Measurements from ENCODE around the gene ZBTB20.

The ZBTB20 gene

DNA sequence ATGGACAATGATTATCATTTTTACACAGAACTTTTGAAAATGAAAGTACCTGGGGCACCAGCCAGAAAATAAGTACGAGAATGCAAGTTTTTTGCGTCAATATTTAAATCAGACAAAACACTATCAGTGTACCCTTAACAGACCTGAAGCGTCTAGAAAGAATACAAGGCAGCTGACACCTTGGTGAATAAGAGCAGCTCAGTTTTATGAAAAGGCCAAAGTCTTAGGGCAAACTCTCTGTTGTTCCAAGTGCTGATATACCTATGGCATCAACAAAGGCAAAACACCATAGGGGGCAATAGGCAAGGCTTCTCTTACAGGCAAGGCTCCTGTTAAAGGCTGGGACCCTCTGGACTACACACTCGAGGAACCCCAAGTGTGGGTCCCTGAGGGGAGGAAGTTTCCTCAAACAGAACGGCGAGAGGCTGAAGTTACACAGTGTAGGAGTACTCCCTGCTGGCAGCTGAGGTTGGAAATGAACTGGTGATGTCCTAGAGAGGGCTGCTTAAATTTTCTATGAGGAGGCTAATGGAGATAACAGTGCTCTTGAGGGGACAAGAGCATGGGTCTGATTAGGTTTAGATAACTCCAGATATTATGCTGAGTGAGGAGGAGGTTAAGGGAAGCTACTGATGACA is 562.2 kb downstream of the ZBTB20 start:
- Histone ChIP-seq H2AFZ (ENCODE audit: low read depth, low read length, severe bottlenecking) (no peak overlapping the region), H3K9ac (ENCODE audit: low read length) (no peak overlapping the region), H3K9me3 (ENCODE audit: insufficient read depth, low read length) (no peaks in the 10 kb centered on the region), H3K4me2 (ENCODE audit: low read depth, low read length, poor library complexity, severe bottlenecking) (no peak overlapping the region), H3K36me3 (ENCODE audit: low read length) (no peaks in the 10 kb centered on the region), H3K79me2 (ENCODE audit: insufficient read depth, low read length) (no peaks in the 10 kb centered on the region), H3F3A (ENCODE audit: insufficient read depth) (no peaks in the 10 kb centered on the region), H3K27ac (ENCODE audit: low read depth, low read length) (no peak overlapping the region), H4K20me1 (ENCODE audit: low read depth, low read length) (no peaks in the 10 kb centered on the region), H3K27me3 (ENCODE audit: low read length) (no peaks in the 10 kb centered on the region), H3K9me2 (replicated peaks; ENCODE audit: insufficient read depth, low read length) (no peaks in the 10 kb centered on the region), H3K4me3 (ENCODE audit: insufficient read depth, low read length, poor library complexity, severe bottlenecking) (no peak overlapping the region)
- no peak for TF ChIP-seq EZH2phosphoT487 (conservative IDR thresholded peaks at IDR 0.05; ENCODE audit: low read length)
- TF ChIP-seq, protein P1, sequence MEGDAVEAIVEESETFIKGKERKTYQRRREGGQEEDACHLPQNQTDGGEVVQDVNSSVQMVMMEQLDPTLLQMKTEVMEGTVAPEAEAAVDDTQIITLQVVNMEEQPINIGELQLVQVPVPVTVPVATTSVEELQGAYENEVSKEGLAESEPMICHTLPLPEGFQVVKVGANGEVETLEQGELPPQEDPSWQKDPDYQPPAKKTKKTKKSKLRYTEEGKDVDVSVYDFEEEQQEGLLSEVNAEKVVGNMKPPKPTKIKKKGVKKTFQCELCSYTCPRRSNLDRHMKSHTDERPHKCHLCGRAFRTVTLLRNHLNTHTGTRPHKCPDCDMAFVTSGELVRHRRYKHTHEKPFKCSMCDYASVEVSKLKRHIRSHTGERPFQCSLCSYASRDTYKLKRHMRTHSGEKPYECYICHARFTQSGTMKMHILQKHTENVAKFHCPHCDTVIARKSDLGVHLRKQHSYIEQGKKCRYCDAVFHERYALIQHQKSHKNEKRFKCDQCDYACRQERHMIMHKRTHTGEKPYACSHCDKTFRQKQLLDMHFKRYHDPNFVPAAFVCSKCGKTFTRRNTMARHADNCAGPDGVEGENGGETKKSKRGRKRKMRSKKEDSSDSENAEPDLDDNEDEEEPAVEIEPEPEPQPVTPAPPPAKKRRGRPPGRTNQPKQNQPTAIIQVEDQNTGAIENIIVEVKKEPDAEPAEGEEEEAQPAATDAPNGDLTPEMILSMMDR (IDR thresholded peaks at IDR 0.05; ENCODE audit: insufficient read depth, low read length, poor library complexity, severe bottlenecking) = no peak

DNA sequence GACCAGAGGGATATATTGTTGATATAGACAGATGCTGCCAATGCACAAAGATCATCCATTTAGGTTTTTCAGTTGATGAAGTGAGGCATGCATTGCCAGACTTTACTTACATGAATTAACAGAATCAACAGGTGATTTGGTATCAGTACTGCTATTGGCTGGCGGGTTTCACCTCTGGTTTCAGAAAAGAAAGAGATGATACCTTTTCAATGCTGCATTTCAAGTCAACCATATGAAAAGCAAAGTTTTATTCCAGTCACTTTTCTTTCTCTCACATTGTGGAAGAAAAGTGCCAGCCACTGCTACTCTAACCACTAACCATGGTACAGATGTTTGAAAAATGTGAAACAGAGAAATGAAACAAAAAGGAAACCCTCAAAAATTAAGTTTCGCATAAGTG is 564.2 kb downstream of the ZBTB20 start:
- H3K36me3 ChIP-seq (ENCODE audit: low read length) = no peaks in the 10 kb centered on the region; the same call in 1 of the 2 replicates
- H3K9ac ChIP-seq (ENCODE audit: low read length) = no peak overlapping the region
- no peak overlapping the region for H3K4me2 ChIP-seq (ENCODE audit: low read depth, low read length, poor library complexity, severe bottlenecking)
- no peak overlapping the region for H3K27ac ChIP-seq (ENCODE audit: low read depth, low read length)
- no peak overlapping the region for H2AFZ ChIP-seq (ENCODE audit: low read depth, low read length, severe bottlenecking)
- no peaks in the 10 kb centered on the region for H3K79me2 ChIP-seq (ENCODE audit: insufficient read depth, low read length)
- H3K9me3 ChIP-seq (ENCODE audit: insufficient read depth, low read length) = no peaks in the 10 kb centered on the region
- H3K27me3 ChIP-seq (ENCODE audit: low read length) = no peaks in the 10 kb centered on the region
- no peaks in the 10 kb centered on the region for H3K9me2 ChIP-seq (replicated peaks; ENCODE audit: insufficient read depth, low read length)
- no peak for TF ChIP-seq EZH2phosphoT487 (conservative IDR thresholded peaks at IDR 0.05; ENCODE audit: low read length)
- TF ChIP-seq, protein P1 (IDR thresholded peaks at IDR 0.05; ENCODE audit: insufficient read depth, low read length, poor library complexity, severe bottlenecking) = no peak
- no peaks in the 10 kb centered on the region for H4K20me1 ChIP-seq (ENCODE audit: low read depth, low read length)
- no peak overlapping the region for H3K4me3 ChIP-seq (ENCODE audit: insufficient read depth, low read length, poor library complexity, severe bottlenecking)
- no peaks in the 10 kb centered on the region for H3F3A ChIP-seq (ENCODE audit: insufficient read depth)

DNA sequence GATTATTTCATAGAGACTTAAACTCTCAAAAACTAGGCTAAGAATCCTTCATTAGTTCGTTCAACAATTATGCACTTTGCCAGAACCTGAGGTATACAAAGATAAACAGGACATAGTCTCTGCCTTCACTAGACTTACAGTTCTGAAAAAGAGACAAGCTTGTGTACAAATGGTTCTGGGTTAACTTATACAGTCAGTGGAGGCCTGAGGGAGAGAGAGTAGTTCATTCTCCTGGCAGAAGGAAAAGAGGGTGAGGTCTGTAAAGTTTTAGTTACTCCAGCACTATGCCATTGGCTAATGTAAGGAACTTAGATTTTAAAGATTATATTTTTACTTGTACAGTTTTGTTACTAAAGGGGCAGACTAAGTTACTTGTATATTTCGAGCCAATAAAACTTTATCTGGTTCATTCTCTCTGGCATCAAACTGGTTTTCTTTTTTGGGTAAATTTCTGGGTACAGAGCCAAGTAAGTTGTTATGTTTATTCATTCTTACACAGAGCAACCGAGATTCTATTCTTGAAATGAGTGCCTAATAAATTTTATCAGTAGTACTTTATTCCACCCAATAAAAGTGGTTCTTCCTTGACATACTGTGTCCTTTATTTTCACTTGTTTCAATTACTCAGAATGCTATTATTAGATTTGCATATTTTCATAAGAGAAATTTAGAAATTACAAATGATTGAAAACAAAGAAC is 574.6 kb downstream of the ZBTB20 start:
- Histone ChIP-seq H2AFZ (ENCODE audit: low read depth, low read length, severe bottlenecking) (no peak overlapping the region), H3K27me3 (ENCODE audit: low read length) (no peaks in the 10 kb centered on the region), H3F3A (ENCODE audit: insufficient read depth) (no peaks in the 10 kb centered on the region), H4K20me1 (ENCODE audit: low read depth, low read length) (no peaks in the 10 kb centered on the region), H3K9me2 (replicated peaks; ENCODE audit: insufficient read depth, low read length) (no peaks in the 10 kb centered on the region), H3K9me3 (ENCODE audit: insufficient read depth, low read length) (no peaks in the 10 kb centered on the region), H3K27ac (ENCODE audit: low read depth, low read length) (no peak overlapping the region), H3K4me2 (ENCODE audit: low read depth, low read length, poor library complexity, severe bottlenecking) (no peak overlapping the region), H3K9ac (ENCODE audit: low read length) (no peak overlapping the region), H3K79me2 (ENCODE audit: insufficient read depth, low read length) (no peaks in the 10 kb centered on the region), H3K4me3 (ENCODE audit: insufficient read depth, low read length, poor library complexity, severe bottlenecking) (no peak overlapping the region), H3K36me3 (ENCODE audit: low read length) (no peaks in the 10 kb centered on the region)
- TF ChIP-seq EZH2phosphoT487 (conservative IDR thresholded peaks at IDR 0.05; ENCODE audit: low read length) = no peak
- TF ChIP-seq, protein P1 (IDR thresholded peaks at IDR 0.05; ENCODE audit: insufficient read depth, low read length, poor library complexity, severe bottlenecking) = no peak

Measured in SU-DHL-6 (cell line).